HL-60 (cell line): ENCODE results near the gene PDE4A.
A peak's percentile ranks its signal among the peaks of the same experiment; 100 is the strongest.
"Not testable (repeated sequence)": the region's sequence is repeated elsewhere in the genome, so short reads cannot be mapped to it uniquely, and the experiment has no call there.

Experiments
- DNase-seq, 2 experiments: peaks; one replicate each; pipeline ENCODE4 v3.0.0-alpha.2; 2010 to 2020; ENCODE audit warnings: low read depth in 1 of 2, low spot score in 1 of 2
- H3K27ac ChIP-seq: fragments of 250-450 bp; sonication (Bioruptor Pico); replicated peaks from 2 replicates; pipeline ENCODE4 v1.5.1; 2020; ENCODE audit warnings: mild to moderate bottlenecking, moderate library complexity
- H3K27me3 ChIP-seq: fragments of 250-450 bp; sonication (Bioruptor Pico); 2 replicates; pipeline ENCODE4 v1.5.1; 2021; ENCODE audit warnings: mild to moderate bottlenecking, moderate library complexity; ENCODE audit not compliant: insufficient read depth, poor library complexity, severe bottlenecking
- H3K4me3 ChIP-seq: replicated peaks from 2 replicates; pipeline ENCODE4 v1.5.1; 2011; ENCODE audit warnings: mild to moderate bottlenecking, control low read depth, low read length; ENCODE audit not compliant: insufficient read depth
- GABPA ChIP-seq: IDR thresholded peaks from 2 replicates; pipeline ENCODE4 v1.6.1; 2012; ENCODE audit warnings: low read depth
- POLR2AphosphoS5 ChIP-seq: IDR thresholded peaks from 2 replicates; pipeline ENCODE4 v1.6.1; 2012; ENCODE audit warnings: low read depth
- SPI1 ChIP-seq: IDR thresholded peaks from 2 replicates; pipeline ENCODE4 v1.6.1; 2012; ENCODE audit warnings: low read depth, mild to moderate bottlenecking, borderline replicate concordance
- TF ChIP-seq, protein P1 (sequence below): IDR thresholded peaks from 2 replicates; pipeline ENCODE4 v1.6.1; 2012; ENCODE audit warnings: low read depth; ENCODE audit not compliant: insufficient replicate concordance
- TF ChIP-seq, protein P2 (sequence below): IDR thresholded peaks from one replicate; pipeline ENCODE4 v1.5.1; 2011; ENCODE audit warnings: low read length, control low read depth, inconsistent platforms; ENCODE audit not compliant: insufficient read depth

Gene PDE4A

GRCh38 chr19:10378124-10378523 lies 42.2 kb upstream of the PDE4A start:
- no peaks in the 10 kb centered on the region for H3K27me3 ChIP-seq
- H3K27ac ChIP-seq: no peak overlapping the region
- H3K4me3 ChIP-seq: no peak overlapping the region
- TF ChIP-seq SPI1 (no peak), GABPA (no peak), POLR2AphosphoS5 (no peak)
- TF ChIP-seq, protein P1, sequence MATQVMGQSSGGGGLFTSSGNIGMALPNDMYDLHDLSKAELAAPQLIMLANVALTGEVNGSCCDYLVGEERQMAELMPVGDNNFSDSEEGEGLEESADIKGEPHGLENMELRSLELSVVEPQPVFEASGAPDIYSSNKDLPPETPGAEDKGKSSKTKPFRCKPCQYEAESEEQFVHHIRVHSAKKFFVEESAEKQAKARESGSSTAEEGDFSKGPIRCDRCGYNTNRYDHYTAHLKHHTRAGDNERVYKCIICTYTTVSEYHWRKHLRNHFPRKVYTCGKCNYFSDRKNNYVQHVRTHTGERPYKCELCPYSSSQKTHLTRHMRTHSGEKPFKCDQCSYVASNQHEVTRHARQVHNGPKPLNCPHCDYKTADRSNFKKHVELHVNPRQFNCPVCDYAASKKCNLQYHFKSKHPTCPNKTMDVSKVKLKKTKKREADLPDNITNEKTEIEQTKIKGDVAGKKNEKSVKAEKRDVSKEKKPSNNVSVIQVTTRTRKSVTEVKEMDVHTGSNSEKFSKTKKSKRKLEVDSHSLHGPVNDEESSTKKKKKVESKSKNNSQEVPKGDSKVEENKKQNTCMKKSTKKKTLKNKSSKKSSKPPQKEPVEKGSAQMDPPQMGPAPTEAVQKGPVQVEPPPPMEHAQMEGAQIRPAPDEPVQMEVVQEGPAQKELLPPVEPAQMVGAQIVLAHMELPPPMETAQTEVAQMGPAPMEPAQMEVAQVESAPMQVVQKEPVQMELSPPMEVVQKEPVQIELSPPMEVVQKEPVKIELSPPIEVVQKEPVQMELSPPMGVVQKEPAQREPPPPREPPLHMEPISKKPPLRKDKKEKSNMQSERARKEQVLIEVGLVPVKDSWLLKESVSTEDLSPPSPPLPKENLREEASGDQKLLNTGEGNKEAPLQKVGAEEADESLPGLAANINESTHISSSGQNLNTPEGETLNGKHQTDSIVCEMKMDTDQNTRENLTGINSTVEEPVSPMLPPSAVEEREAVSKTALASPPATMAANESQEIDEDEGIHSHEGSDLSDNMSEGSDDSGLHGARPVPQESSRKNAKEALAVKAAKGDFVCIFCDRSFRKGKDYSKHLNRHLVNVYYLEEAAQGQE: no peak
- TF ChIP-seq, protein P2, sequence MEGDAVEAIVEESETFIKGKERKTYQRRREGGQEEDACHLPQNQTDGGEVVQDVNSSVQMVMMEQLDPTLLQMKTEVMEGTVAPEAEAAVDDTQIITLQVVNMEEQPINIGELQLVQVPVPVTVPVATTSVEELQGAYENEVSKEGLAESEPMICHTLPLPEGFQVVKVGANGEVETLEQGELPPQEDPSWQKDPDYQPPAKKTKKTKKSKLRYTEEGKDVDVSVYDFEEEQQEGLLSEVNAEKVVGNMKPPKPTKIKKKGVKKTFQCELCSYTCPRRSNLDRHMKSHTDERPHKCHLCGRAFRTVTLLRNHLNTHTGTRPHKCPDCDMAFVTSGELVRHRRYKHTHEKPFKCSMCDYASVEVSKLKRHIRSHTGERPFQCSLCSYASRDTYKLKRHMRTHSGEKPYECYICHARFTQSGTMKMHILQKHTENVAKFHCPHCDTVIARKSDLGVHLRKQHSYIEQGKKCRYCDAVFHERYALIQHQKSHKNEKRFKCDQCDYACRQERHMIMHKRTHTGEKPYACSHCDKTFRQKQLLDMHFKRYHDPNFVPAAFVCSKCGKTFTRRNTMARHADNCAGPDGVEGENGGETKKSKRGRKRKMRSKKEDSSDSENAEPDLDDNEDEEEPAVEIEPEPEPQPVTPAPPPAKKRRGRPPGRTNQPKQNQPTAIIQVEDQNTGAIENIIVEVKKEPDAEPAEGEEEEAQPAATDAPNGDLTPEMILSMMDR: no peak
- no peak for DNase-seq

DNA sequence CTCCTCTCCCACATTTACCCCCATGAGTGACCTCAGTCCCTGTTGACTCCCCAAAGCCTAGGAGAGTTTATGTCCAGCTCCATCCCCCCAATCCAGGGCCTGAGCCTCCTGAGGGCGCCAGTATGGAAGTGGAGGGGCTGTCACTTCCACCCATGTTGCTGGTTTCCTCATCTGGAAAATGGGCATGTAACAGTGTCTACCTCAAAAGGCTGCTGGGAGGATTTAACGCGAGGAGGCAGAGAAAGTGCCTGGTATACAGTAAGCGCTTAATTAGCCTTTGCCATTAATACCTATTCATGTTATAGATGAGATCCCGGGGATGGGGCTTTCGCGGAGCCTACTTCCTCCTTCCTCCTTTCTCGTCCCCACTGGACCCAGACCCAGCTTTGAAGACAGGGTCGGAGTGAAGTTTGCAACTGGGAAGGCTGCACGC lies 40.4 kb upstream of the PDE4A start:
- H3K27ac ChIP-seq: peak overlapping the region; percentile 79
- TF ChIP-seq SPI1 (no peak), GABPA (no peak; the same call in 1 of the 2 replicates), POLR2AphosphoS5 (no peak)
- TF ChIP-seq, protein P1: no peak
- TF ChIP-seq, protein P2: no peak
- peak overlapping the region; percentile 91 for H3K4me3 ChIP-seq

GRCh38 chr19:10380313-10381102 lies 39.8 kb upstream of the PDE4A start, which contains the start of gene TYK2:
TSS of gene TYK2 (minus strand) at chr19:10380572. CDS start at chr19:10378406, 2,166 bp downstream.
- Histone ChIP-seq H3K27me3 (no peaks in the 10 kb centered on the region), H3K27ac (peak within 1 kb of the TSS; percentile 79), H3K4me3 (peak within 1 kb of the TSS; percentile 91)
- TF ChIP-seq, protein P1: peak; percentile 28
- TF ChIP-seq GABPA: no peak
- TF ChIP-seq POLR2AphosphoS5: peak; percentile 77
- TF ChIP-seq, protein P2: no peak
- no peak for TF ChIP-seq SPI1
- DNase-seq: peak; percentile 98 to 99

More for the DNA sequence above, 40.4 kb upstream of the PDE4A start:
- no peak for DNase-seq
- H3K27me3 ChIP-seq: no peaks in the 10 kb centered on the region

GRCh38 chr19:10383223-10383499 lies 37.2 kb upstream of the PDE4A start:
- H3K27me3 ChIP-seq, H3K4me3 ChIP-seq, DNase-seq, H3K27ac ChIP-seq: not testable (repeated sequence)
